GM23248 (cell line): ENCODE measurements around the gene RAD54L2. TPM values are rescaled to one million over a fixed set of nuclear protein-coding genes. Genes with fewer than 3 reads are reported as not detected.
"Not testable (repeated sequence)": the region's sequence is repeated elsewhere in the genome, so short reads cannot be mapped to it uniquely, and the experiment has no call there.

Experiments used
- DNase-seq: peaks from one replicate; pipeline ENCODE4 v3.0.0-alpha.2; 2015
- H2AFZ ChIP-seq: fragments of 200-600 bp; sonication (generic); 2 replicates; pipeline ENCODE4 v1.6.1; 2016; ENCODE audit warnings: antibody characterized with exemption
- H3F3A ChIP-seq: fragments of 200-600 bp; sonication (generic); 2 replicates; pipeline ENCODE4 v1.6.1; 2016; ENCODE audit warnings: mild to moderate bottlenecking, antibody characterized with exemption, mixed run types; ENCODE audit not compliant: insufficient read depth
- H3K27ac ChIP-seq: fragments of 200-600 bp; sonication (generic); 2 replicates; pipeline ENCODE4 v1.5.1; 2016; ENCODE audit warnings: mild to moderate bottlenecking
- H3K27me3 ChIP-seq: fragments of 200-600 bp; sonication (generic); replicated peaks from 2 replicates; pipeline ENCODE4 v1.6.1; 2016; ENCODE audit warnings: mild to moderate bottlenecking; ENCODE audit not compliant: insufficient read depth
- H3K36me3 ChIP-seq: fragments of 200-600 bp; sonication (generic); 2 replicates; pipeline ENCODE4 v1.6.1; 2016; ENCODE audit warnings: low read depth, mild to moderate bottlenecking
- H3K4me1 ChIP-seq: fragments of 200-600 bp; sonication (generic); 2 replicates; pipeline ENCODE4 v1.6.1; 2016; ENCODE audit warnings: mild to moderate bottlenecking; ENCODE audit not compliant: insufficient read depth
- H3K4me2 ChIP-seq: fragments of 200-600 bp; sonication (generic); one replicate; pipeline ENCODE4 v1.6.1; 2016; ENCODE audit warnings: mild to moderate bottlenecking; ENCODE audit not compliant: unreplicated experiment
- H3K4me3 ChIP-seq: fragments of 200-600 bp; sonication (generic); 2 replicates; pipeline ENCODE4 v1.5.1; 2016; ENCODE audit warnings: mild to moderate bottlenecking
- H3K79me2 ChIP-seq: fragments of 200-600 bp; sonication (generic); 2 replicates; pipeline ENCODE4 v1.6.1; 2016; ENCODE audit warnings: mild to moderate bottlenecking; ENCODE audit not compliant: insufficient read depth
- H3K9ac ChIP-seq: fragments of 200-600 bp; sonication (generic); 2 replicates; pipeline ENCODE4 v1.6.1; 2016; ENCODE audit warnings: mild to moderate bottlenecking
- H3K9me2 ChIP-seq: fragments of 200-600 bp; sonication (generic); 2 replicates; pipeline ENCODE4 v1.6.1; 2016; ENCODE audit warnings: mixed run types, mild to moderate bottlenecking, moderate library complexity; ENCODE audit not compliant: insufficient read depth
- H3K9me3 ChIP-seq: fragments of 200-600 bp; sonication (generic); one replicate; pipeline ENCODE4 v1.6.1; 2017; ENCODE audit warnings: low read depth
- H4K20me1 ChIP-seq: fragments of 200-600 bp; sonication (generic); 2 replicates; pipeline ENCODE4 v1.6.0; 2016; ENCODE audit not compliant: insufficient read depth
- EZH2 ChIP-seq: fragments of 200-600 bp; sonication (generic); IDR thresholded peaks from 2 replicates; pipeline ENCODE4 v1.6.1; 2018; ENCODE audit warnings: antibody characterized with exemption, mild to moderate bottlenecking; ENCODE audit not compliant: insufficient read depth, poor library complexity, severe bottlenecking
- EZH2phosphoT487 ChIP-seq: fragments of 200-600 bp; sonication (generic); IDR thresholded peaks from 2 replicates; pipeline ENCODE4 v1.6.1; 2018; ENCODE audit warnings: antibody characterized with exemption, moderate library complexity, mild to moderate bottlenecking, low read depth; ENCODE audit not compliant: insufficient read depth
- whole genome bisulfite sequencing, 2 experiments: methylation state at CpG; one replicate each; pipeline ENCODE4 v1.1.6; 2015 to 2017; ENCODE audit warnings: low lambda C conversion rate in 2 of 2, low coverage in 1 of 2; ENCODE audit errors: missing lambda C conversion rate in 2 of 2; 5-methylcytosine and 5-hydroxymethylcytosine counted together
- in situ Hi-C: fragments of 300-500 bp; cut with MboI; formaldehyde crosslinking; loops from 2 replicates; pipeline ENCODE4 v1.15.0; 2020
- polyA plus RNA-seq: library from polyadenylated mRNA; unstranded; fragments of >200 nt; fragmentation: Nextera tagmentation; extraction: Ambion mirVana; gene quantifications from 2 replicates; pipeline ENCODE4 v1.2.1, GENCODE V29; 2016
- total RNA-seq: library from RNA; depleted of rRNA; stranded (reverse); fragments of >200 nt; shearing (Covaris generic); gene quantifications from 2 replicates; pipeline ENCODE4 v1.2.3, GENCODE V29; 2014

Gene RAD54L2
- total and polyA plus RNA-seq, 2 experiments from 2014 or later = 9.2 to 14.2 TPM

DNA sequence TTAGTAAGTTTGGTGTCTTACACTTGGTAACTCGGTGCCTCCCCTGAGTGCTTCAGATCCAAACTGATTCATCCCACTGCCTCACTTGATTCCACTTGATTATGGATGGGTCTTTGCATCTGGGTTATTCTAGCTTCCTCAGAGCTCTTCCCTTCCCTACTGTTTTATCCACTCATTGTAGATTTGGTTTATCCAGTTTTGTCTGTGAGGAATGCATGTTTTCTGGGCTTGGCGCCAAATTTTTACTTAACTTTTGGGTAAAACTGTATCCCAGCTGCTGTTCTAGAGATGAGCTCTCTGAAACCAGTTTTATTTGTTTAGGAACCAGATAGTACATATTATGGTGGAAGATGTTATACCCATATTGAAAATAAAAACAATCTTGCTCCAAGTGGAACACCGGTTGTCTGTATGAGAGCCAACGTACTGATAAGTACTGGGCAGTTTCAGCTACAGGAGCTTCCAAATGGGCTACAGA, 20.9 kb downstream of the RAD54L2 start:
- Histone ChIP-seq H3K4me1 (peaks cover 8% of the 10 kb centered on the region), H2AFZ (no peak overlapping the region), H3K27me3 (no peaks in the 10 kb centered on the region), H3K27ac (no peak overlapping the region), H3K9me3 (no peaks in the 10 kb centered on the region), H4K20me1 (no peaks in the 10 kb centered on the region), H3K36me3 (no peaks in the 10 kb centered on the region), H3K4me2 (no peak overlapping the region), H3K9ac (no peak overlapping the region), H3K79me2 (peaks cover 98% of the 10 kb centered on the region), H3K9me2 (no peaks in the 10 kb centered on the region), H3F3A (peaks cover 14% of the 10 kb centered on the region; the same call in 1 of the 2 replicates), H3K4me3 (no peak overlapping the region)
- 49 to 52% methylated on average over 4 of the region's 4 CpGs for WGBS, 2 experiments
- TF ChIP-seq EZH2 = no peak
- TF ChIP-seq EZH2phosphoT487 = no peak
- in situ Hi-C loops = no loop called here
- DNase-seq = peak; percentile 71

DNA sequence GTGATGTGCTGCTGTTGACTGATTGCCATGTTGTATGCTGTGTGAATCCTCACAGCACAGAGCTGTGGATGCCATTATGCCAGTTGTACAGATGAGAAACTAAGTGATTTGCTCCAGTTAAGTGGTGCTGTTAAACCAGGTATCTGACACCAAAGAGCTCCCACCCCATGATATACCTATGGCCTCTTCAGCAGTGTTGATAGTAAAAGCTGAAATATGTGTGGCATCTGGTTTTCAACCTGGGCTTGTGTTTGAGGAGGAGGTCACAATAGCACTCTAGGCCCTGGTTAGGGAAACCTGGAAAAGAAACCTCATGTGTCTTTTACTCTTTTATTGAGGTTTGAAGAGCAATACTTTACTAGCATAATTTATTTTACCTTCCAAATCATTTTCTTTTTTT, 21.4 kb downstream of the RAD54L2 start:
- no peak for DNase-seq
- Histone ChIP-seq H3K9me2 (no peaks in the 10 kb centered on the region), H3K27ac (no peak overlapping the region), H3K27me3 (no peaks in the 10 kb centered on the region), H2AFZ (no peak overlapping the region), H3F3A (peaks cover 14% of the 10 kb centered on the region; the same call in 1 of the 2 replicates), H3K79me2 (peaks cover 98% of the 10 kb centered on the region), H4K20me1 (no peaks in the 10 kb centered on the region), H3K9ac (no peak overlapping the region), H3K4me3 (no peak overlapping the region), H3K4me1 (peaks cover 8% of the 10 kb centered on the region), H3K4me2 (no peak overlapping the region), H3K9me3 (no peaks in the 10 kb centered on the region), H3K36me3 (no peaks in the 10 kb centered on the region)
- TF ChIP-seq EZH2phosphoT487 = no peak
- no peak for TF ChIP-seq EZH2
- in situ Hi-C loops = no loop called here

DNA sequence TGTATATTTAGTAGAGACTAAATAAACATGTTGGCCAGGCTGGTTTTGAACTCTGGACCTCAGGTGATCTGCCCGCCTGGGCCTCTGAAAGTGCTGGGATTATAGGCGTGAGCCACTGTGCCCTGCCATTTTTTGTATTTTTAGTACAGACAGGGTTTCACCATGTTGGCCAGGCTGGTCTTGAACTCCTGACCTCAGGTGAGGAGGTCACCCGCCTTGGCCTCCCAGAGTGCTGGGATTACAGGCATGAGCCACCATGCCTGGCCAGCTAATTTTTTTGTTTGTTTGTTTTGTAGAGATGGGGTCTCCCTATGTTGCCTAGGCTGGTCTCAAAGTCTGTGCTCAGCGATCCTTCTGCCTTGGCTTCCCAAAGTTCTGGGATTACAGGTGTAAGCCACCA, 23.9 kb downstream of the RAD54L2 start:
- H3K4me1 ChIP-seq, H3K27me3 ChIP-seq, H3K9me2 ChIP-seq, H3K36me3 ChIP-seq, H3K9ac ChIP-seq, H4K20me1 ChIP-seq, H2AFZ ChIP-seq, DNase-seq, in situ Hi-C loops, H3K27ac ChIP-seq, H3K4me2 ChIP-seq, H3K4me3 ChIP-seq, H3K9me3 ChIP-seq: not testable (repeated sequence)
- WGBS, 2 experiments = 98 to 99% methylated on average over 4 of the region's 4 CpGs
- peaks cover 100% of the 10 kb centered on the region for H3K79me2 ChIP-seq
- H3F3A ChIP-seq = peaks cover 14% of the 10 kb centered on the region; the same call in 1 of the 2 replicates

GRCh38 chr3:51568036-51568435, 29.5 kb downstream of the RAD54L2 start:
- H3F3A ChIP-seq = no peaks in the 10 kb centered on the region
- no peak for DNase-seq
- H3K9me3 ChIP-seq = no peaks in the 10 kb centered on the region
- no peak overlapping the region for H3K27ac ChIP-seq
- TF ChIP-seq EZH2 (no peak), EZH2phosphoT487 (no peak)
- no peak overlapping the region for H3K4me2 ChIP-seq
- H3K27me3 ChIP-seq = no peaks in the 10 kb centered on the region
- no peaks in the 10 kb centered on the region for H3K36me3 ChIP-seq
- in situ Hi-C loops = no loop called here
- no peak overlapping the region for H3K4me3 ChIP-seq
- no peak overlapping the region for H3K9ac ChIP-seq
- peaks cover 96% of the 10 kb centered on the region for H3K79me2 ChIP-seq
- WGBS, 2 experiments = 20 to 27% methylated on average over 2 of the region's 2 CpGs
- no peaks in the 10 kb centered on the region for H3K9me2 ChIP-seq
- H3K4me1 ChIP-seq = no peaks in the 10 kb centered on the region
- no peaks in the 10 kb centered on the region for H4K20me1 ChIP-seq
- H2AFZ ChIP-seq = no peak overlapping the region

DNA sequence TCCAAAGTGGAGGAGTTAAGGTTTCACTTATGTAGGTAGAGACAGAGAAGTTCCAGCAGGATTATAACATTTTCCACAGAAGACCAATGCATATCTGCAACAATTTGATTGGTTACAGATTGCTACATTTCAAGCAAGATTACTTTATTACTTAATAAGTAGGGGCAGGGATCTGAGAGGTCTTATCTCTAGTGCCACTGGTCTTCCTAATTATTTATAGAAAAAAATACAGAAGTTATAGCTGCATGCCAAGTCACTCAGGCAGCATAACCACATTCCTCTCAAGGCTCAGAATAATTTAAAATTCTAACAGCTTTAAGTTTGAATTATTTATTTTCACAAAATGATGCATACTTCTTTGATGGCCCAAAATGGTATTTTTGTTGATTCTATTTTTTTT, 30.5 kb downstream of the RAD54L2 start:
- no peaks in the 10 kb centered on the region for H4K20me1 ChIP-seq
- no peaks in the 10 kb centered on the region for H3K9me2 ChIP-seq
- no peak overlapping the region for H3K27ac ChIP-seq
- peaks cover 96% of the 10 kb centered on the region for H3K79me2 ChIP-seq
- H3K4me3 ChIP-seq = no peak overlapping the region
- H3K36me3 ChIP-seq = no peaks in the 10 kb centered on the region
- DNase-seq = no peak
- in situ Hi-C loops = no loop called here
- H3K4me2 ChIP-seq = no peak overlapping the region
- no peak overlapping the region for H3K9ac ChIP-seq
- H3F3A ChIP-seq = no peaks in the 10 kb centered on the region
- no peaks in the 10 kb centered on the region for H3K27me3 ChIP-seq
- no peak overlapping the region for H2AFZ ChIP-seq
- H3K4me1 ChIP-seq = no peaks in the 10 kb centered on the region
- no peak for TF ChIP-seq EZH2phosphoT487
- no peak for TF ChIP-seq EZH2
- no peaks in the 10 kb centered on the region for H3K9me3 ChIP-seq
